HepG2 (cell line): ENCODE results near the gene CARD8. TPM values are rescaled to one million over a fixed set of nuclear protein-coding genes. Genes with fewer than 3 reads are reported as not detected.

Experiments used
- CC2D1A ChIP-seq: sonication (generic); formaldehyde crosslinking; IDR thresholded peaks from 2 replicates; pipeline ENCODE4 v1.8.1; 2023; ENCODE audit warnings: mild to moderate bottlenecking, missing genetic modification reagents
- FOXA1 ChIP-seq, 2 experiments: fragments of 450-650 bp in 1 of 2; sonication (generic) in 1 of 2; formaldehyde crosslinking in 1 of 2; IDR thresholded peaks; 2 replicates each; pipeline versions ENCODE4 v1.4.0 to v1.6.1; 2016 to 2020; ENCODE audit warnings: missing genetic modification reagents in 1 of 2
- FOXO1 ChIP-seq: sonication (generic); formaldehyde crosslinking; IDR thresholded peaks from 2 replicates; pipeline ENCODE4 v1.4.0; 2020; ENCODE audit warnings: missing genetic modification reagents
- GTF2F1 ChIP-seq: fragments of 150-350 bp; IDR thresholded peaks from 2 replicates; pipeline ENCODE4 v1.6.1; 2014; ENCODE audit warnings: low read length
- HDAC2 ChIP-seq: sonication (generic); formaldehyde crosslinking; IDR thresholded peaks from 2 replicates; pipeline ENCODE4 v1.4.0; 2020; ENCODE audit warnings: missing genetic modification reagents
- JARID2 ChIP-seq: sonication (generic); formaldehyde crosslinking; IDR thresholded peaks from 2 replicates; pipeline ENCODE4 v1.8.1; 2023; ENCODE audit warnings: missing genetic modification reagents, inconsistent platforms; ENCODE audit not compliant: insufficient replicate concordance
- KDM2A ChIP-seq: sonication (generic); formaldehyde crosslinking; IDR thresholded peaks from 2 replicates; pipeline ENCODE4 v1.4.0; 2020; ENCODE audit warnings: low read depth, missing genetic modification reagents, borderline replicate concordance
- NBN ChIP-seq: fragments of 450-650 bp; conservative IDR thresholded peaks from 2 replicates; pipeline ENCODE4 v1.6.1; 2017
- NFIC ChIP-seq: IDR thresholded peaks from 2 replicates; pipeline ENCODE4 v1.6.1; 2012; ENCODE audit warnings: mild to moderate bottlenecking, low read length, inconsistent platforms
- POLR2AphosphoS5 ChIP-seq: IDR thresholded peaks from 2 replicates; pipeline ENCODE4 v1.6.1; 2012; ENCODE audit warnings: low read depth, low read length
- RBAK ChIP-seq: sonication (generic); formaldehyde crosslinking; IDR thresholded peaks from 2 replicates; pipeline ENCODE4 v1.5.1; 2020; ENCODE audit warnings: mild to moderate bottlenecking, missing genetic modification reagents
- RXRB ChIP-seq: IDR thresholded peaks from 2 replicates; pipeline ENCODE4 v1.6.1; 2016; ENCODE audit warnings: borderline replicate concordance, missing genetic modification reagents, missing compliant biosample characterization
- SRF ChIP-seq: IDR thresholded peaks from 2 replicates; pipeline ENCODE4 v1.6.1; 2011; ENCODE audit warnings: mild to moderate bottlenecking, low read depth, low read length, moderate library complexity
- ZBTB33 ChIP-seq: sonication (generic); formaldehyde crosslinking; IDR thresholded peaks from 2 replicates; pipeline ENCODE4 v1.4.0; 2020; ENCODE audit warnings: missing genetic modification reagents
- ZFY ChIP-seq: sonication (generic); formaldehyde crosslinking; IDR thresholded peaks from 2 replicates; pipeline ENCODE4 v1.4.0; 2020; ENCODE audit warnings: missing genetic modification reagents
- ZNF280D ChIP-seq: sonication (generic); formaldehyde crosslinking; IDR thresholded peaks from 2 replicates; pipeline ENCODE4 v1.5.1; 2020; ENCODE audit warnings: mild to moderate bottlenecking, missing genetic modification reagents
- ZNF354B ChIP-seq: sonication (generic); formaldehyde crosslinking; IDR thresholded peaks from 2 replicates; pipeline ENCODE4 v1.8.0; 2022; ENCODE audit warnings: mild to moderate bottlenecking, missing genetic modification reagents
- ZNF557 ChIP-seq: sonication (generic); formaldehyde crosslinking; IDR thresholded peaks from 2 replicates; pipeline ENCODE4 v1.4.0; 2020; ENCODE audit warnings: missing genetic modification reagents
- ZNF577 ChIP-seq: sonication (generic); formaldehyde crosslinking; IDR thresholded peaks from 2 replicates; pipeline ENCODE4 v1.4.0; 2020; ENCODE audit warnings: mild to moderate bottlenecking, low read depth, missing genetic modification reagents, borderline replicate concordance
- ZNF713 ChIP-seq: sonication (generic); formaldehyde crosslinking; IDR thresholded peaks from 2 replicates; pipeline ENCODE4 v1.4.0; 2020; ENCODE audit warnings: mild to moderate bottlenecking, missing genetic modification reagents
- ZNF780A ChIP-seq: sonication (generic); formaldehyde crosslinking; IDR thresholded peaks from 2 replicates; pipeline ENCODE4 v1.8.0; 2022; ENCODE audit warnings: mild to moderate bottlenecking, missing genetic modification reagents, moderate library complexity
- polyA plus RNA-seq, 8 experiments: library from polyadenylated mRNA; depleted of rRNA in 3 of 8; stranded (reverse) in 7 of 8; unstranded in 1 of 8; fragments of >200 nt; fragmentation: Illumina TruSeq in 4 of 8; extraction: Trizol in 4 of 8; gene quantifications; 2 replicates each; pipeline versions ENCODE4 v1.2.1 to v1.2.3, GENCODE V29; 2011 to 2016; ENCODE audit warnings: low read depth in 4 of 8, missing spikeins in 1 of 8, mixed read lengths in 1 of 8; ENCODE audit not compliant: insufficient read depth in 1 of 8
- total RNA-seq, 5 experiments: library from RNA; depleted of rRNA; stranded (reverse); fragments of >200 nt; fragmentation: Illumina TruSeq; extraction: Trizol; gene quantifications; 2 replicates each; pipeline ENCODE4 v1.2.3, GENCODE V29; 2016; ENCODE audit warnings: low read depth in 1 of 5
- TF ChIP-seq, protein P1 (sequence below): IDR thresholded peaks from 2 replicates; pipeline ENCODE4 v1.4.0; 2020; ENCODE audit warnings: mild to moderate bottlenecking, missing genetic modification reagents

CARD8 gene
- total and polyA plus RNA-seq, 2 of the 13 experiments (the other 11 are each of a cell fraction or from before 2014, with no cell fraction given), result 15.0 to 19.2 TPM

GRCh38 chr19:48203794-48204628 lies 51.7 kb downstream of the CARD8 start (continued):
- TF ChIP-seq ZNF713 (CRISPR knock-in tag) (no peak), CC2D1A (CRISPR knock-in tag) (0 out of 2 replicates have a peak, but pooled peaks have one; percentile 21), ZBTB33 (CRISPR knock-in tag) (no peak), RBAK (CRISPR knock-in tag) (no peak), ZNF354B (no peak), SRF (no peak), ZNF577 (CRISPR knock-in tag) (no peak), ZFY (CRISPR knock-in tag) (peak; percentile 76), NBN (no peak), HDAC2 (0 out of 2 replicates have a peak, but pooled peaks have one; percentile 24), GTF2F1 (no peak), FOXA1 (IDR thresholded peaks at IDR 0.05) (no peak), FOXA1 (CRISPR knock-in tag; IDR thresholded peaks at IDR 0.05) (no peak; the same call in 1 of the 2 replicates), NFIC (no peak), ZNF280D (CRISPR knock-in tag) (no peak), KDM2A (CRISPR knock-in tag) (peak; percentile 60; the same call in 1 of the 2 replicates), ZNF780A (no peak), RXRB (no peak), JARID2 (CRISPR knock-in tag) (no peak), FOXO1 (CRISPR knock-in tag) (no peak; the same call in 1 of the 2 replicates), POLR2AphosphoS5 (peak; percentile 74), ZNF557 (no peak)
- TF ChIP-seq, protein P1, sequence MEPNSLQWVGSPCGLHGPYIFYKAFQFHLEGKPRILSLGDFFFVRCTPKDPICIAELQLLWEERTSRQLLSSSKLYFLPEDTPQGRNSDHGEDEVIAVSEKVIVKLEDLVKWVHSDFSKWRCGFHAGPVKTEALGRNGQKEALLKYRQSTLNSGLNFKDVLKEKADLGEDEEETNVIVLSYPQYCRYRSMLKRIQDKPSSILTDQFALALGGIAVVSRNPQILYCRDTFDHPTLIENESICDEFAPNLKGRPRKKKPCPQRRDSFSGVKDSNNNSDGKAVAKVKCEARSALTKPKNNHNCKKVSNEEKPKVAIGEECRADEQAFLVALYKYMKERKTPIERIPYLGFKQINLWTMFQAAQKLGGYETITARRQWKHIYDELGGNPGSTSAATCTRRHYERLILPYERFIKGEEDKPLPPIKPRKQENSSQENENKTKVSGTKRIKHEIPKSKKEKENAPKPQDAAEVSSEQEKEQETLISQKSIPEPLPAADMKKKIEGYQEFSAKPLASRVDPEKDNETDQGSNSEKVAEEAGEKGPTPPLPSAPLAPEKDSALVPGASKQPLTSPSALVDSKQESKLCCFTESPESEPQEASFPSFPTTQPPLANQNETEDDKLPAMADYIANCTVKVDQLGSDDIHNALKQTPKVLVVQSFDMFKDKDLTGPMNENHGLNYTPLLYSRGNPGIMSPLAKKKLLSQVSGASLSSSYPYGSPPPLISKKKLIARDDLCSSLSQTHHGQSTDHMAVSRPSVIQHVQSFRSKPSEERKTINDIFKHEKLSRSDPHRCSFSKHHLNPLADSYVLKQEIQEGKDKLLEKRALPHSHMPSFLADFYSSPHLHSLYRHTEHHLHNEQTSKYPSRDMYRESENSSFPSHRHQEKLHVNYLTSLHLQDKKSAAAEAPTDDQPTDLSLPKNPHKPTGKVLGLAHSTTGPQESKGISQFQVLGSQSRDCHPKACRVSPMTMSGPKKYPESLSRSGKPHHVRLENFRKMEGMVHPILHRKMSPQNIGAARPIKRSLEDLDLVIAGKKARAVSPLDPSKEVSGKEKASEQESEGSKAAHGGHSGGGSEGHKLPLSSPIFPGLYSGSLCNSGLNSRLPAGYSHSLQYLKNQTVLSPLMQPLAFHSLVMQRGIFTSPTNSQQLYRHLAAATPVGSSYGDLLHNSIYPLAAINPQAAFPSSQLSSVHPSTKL (CRISPR knock-in tag), result no peak
